ENCODE data around the gene VAV2.

VAV2 gene

DNA sequence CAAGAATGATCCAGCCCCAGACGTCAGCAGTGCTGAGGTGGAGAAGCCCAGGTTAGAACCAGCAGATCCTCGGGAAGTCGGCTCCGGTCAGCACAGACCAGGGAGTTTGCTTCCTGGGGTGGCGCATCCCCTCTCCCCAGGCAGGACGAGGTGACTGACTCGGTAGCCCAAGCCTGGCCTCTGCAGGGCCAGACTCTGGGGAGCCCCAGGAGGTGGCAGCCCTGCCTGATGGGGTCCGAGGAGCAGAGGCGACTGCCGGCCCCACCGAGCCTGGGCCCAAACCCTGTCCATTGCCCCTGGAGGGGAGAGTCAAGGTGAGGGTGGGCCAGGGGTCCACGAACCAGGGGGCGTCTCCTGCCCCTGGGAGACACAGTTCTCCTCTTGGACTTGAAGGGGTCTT is 201.1 kb downstream of the VAV2 start:
- no peak for DNase-seq

DNA sequence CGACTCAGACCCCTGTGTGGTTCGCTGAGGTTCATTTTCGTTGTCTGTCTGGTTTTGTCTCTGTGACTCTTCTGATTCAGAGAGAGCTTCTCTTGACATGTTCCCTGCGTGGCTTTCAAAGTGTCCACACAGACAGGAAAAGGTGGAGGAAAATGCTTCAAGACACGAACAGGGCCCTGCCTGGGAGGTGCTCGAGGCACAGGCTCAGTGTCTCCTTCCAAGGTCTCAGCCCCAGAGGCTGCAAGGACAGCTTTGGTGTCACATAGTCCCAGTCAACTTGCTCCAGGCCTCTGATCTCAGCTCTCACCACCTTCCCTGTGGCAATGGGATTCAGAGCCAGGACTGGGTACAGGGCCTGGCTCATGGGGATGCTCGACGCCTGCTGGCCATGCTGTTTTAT is 202.3 kb downstream of the VAV2 start:
- no peak for DNase-seq

DNA sequence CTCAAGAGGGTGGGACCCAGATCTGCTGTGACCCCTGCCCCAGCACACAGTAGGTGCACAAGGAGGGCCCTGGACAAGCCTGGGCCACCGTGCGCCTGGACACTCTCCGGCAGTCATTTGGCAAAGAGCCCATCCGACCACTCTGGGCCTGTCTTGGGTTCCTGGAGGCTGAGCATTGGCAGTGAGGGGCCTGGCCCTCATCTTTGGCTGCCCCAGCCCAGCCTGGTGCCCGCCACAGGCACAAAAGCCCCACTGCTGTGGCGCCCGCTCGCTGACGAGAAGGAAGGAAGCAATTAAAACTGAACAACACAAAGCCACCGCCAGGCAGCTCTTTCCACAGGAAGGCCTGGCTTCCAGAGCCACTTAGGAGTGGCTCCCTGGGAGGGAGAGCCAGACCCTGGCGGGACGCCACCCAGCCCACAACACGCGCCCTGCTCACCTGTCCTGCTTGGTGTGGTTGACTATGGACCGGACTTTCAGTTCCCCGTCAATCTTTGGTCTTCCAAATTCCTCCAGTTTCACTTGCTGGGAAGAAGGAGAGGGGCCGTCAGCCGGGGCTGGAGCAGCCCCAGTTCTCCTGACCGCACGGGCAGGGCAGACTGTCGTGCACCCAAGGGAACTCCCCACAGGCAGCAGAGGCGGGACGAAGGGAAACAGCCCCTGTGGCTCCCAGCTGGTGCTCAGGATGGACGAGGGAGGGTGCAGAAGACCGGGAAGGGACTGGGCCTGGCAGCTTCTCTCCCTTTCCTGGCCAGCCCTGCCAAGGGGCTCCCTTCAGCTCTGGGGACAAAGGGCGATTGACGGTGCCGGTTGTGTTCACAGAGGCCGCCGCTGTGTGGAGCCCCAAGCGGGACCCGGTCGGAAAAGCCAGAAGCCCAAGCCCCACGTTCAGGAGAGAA is 203.1 kb downstream of the VAV2 start:
- DNase-seq = no peak

GRCh38 chr9:133788045-133788818 is 203.9 kb downstream of the VAV2 start:
- no peak for DNase-seq

GRCh38 chr9:133787754-133788025 is 204.4 kb downstream of the VAV2 start:
- DNase-seq = no peak

DNA sequence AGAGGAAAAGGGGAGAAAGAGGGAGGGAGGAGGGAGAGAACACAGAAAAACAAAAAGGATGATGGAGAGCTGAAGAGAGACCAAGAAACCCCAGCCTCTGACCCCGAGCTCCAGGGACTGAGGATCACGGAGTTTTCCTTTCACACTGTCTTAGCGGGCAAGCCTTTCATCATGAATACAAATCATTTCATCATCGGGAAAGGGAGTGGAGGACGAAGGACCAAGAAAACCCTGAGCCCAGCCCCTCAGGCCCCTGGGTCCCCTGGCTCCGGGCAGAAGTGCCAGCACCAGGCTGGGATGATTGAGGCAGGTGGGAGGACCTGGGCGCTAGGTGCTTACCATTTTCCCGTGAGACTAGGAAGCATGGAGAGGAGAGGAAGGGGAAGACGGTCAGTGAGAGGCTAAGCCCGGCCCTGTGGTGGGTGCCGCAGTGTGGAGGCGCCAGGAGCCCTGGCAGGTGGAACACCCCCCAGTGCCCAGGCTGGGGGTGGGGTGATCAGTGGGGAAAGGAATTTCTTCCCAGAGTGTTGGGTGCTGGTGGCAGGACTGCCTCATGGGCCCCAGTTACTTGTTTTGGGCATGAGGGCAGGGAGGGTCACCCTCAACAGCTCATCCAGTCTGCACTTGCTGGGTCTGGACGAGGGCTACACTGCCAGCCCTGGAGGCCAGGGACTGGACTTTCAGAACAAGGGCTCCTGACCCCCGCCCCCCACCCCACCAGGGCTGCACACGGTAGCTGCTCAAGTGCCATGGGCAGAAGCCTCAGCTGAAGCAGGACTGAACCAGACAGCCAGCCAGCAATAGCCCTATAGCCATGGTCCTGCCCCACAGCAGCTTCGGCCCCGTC is 205.0 kb downstream of the VAV2 start:
- no peak for DNase-seq

GRCh38 chr9:133786371-133786753 is 205.8 kb downstream of the VAV2 start:
- DNase-seq = no peak

DNA sequence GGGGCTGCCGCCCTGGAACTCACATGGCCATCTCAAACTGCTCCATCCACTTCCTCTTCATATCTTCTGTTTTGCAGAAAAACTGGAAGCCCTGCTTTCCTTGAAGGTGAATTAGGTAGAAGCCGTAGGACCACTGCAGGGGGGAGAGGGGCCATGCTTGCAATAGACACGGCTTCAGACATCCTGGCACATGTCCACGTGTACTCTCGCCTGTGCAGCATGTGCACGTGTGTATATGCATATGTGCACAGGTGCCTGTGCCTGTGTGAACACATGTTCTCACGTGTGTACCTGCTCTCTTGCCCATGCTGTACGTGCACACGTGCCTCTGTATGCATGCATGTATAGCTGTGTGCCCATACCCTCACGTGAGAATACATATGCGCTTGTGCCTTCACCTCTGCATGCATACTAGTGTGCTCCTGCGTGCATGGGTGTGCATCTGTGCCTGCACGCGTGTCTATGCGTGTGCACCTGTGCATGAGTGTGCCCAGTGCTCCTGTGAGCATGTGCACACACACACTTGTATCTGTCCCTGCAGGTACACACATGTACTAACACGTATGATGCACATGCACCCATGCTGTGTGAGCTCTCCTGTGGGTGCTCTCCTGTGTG is 206.3 kb downstream of the VAV2 start:
- DNase-seq = no peak

DNA sequence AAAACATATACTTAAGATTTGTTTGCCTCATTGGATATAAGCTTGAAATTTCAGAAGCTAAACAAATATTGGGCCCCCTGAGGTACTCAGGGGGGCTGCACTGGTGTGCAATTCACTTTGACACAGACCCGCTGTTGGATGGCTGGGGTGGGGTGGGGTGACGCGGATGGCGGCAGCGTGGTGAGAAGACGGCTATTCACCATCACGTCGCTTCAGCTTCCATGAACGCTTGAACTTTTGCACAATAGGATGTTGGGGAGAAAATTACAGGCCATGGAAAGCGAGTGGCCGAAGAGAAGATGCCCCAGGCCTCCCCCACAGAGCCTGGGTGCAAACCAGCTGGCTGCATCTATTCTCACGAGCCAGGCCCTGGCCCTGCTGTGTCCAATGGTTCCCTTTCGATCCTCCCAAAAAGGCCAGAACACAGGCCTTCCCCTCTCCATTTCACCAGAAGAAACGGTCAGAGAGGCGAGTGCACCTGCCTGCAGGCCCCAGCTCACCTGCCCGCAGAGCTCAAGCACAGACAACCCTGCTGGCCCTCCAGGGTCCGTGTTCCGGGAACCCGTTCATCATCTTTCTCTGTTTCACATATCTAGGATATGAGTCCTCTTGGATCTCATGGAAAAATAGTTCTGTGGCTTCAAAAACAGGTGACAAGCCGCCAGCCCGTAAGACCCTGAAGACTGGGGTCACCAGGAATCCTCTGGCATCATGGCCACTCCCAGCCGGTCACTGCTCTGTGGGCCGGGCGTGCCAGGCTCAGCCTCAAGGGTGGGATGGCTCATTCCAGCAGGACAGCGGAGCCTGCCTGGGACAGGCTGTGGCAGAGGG is 207.2 kb downstream of the VAV2 start:
- DNase-seq = no peak

GRCh38 chr9:133783331-133783731 is 208.8 kb downstream of the VAV2 start:
- DNase-seq = no peak

GRCh38 chr9:133782157-133783130 is 209.7 kb downstream of the VAV2 start:
- peak; percentile 89 for DNase-seq

DNA sequence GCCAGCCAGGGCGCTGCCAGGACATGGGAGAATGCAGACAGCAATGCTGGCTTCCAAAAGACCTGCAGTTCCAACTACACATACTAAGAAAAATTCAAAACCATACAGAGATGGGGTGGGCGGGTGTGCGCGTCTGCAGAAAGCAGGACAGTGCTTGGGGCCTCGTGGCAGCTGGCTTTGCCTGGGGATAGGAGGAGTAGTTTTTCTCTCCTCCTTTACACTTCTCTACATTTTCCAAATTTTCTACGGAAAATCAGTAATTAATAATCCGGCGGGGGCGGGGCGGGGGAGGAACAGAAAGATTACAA is 210.3 kb downstream of the VAV2 start:
- DNase-seq = no peak

- no peak for DNase-seq
Observed at GRCh38 chr9:133780962-133781827, 210.9 kb downstream of the VAV2 start.

DNA sequence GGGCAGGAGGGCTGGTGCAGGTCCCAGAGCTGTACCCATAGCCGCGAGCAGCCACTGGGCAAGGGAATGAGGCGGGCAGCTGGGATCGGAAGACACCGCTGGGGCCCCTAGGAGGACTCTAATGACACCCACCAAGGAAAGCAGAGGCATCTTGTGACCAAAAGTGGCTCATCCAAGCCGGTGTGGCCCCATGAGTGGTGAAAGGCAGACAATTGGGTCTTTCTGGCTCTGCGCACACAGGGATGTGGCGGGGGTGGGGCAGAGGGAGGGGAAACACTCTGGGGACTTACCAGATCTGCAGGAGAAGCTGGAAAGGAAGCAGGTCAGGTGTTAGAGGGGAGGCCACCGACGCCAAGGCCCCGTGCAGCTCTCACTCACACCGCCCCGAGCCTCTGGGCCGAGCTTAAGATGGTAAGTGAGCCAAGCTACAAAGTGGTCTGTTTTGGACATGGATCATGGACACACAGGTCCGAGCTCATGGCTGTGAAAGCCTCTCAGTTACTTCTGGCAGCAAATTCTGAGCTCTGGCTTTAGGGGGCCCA is 211.6 kb downstream of the VAV2 start:
- DNase-seq = no peak

GRCh38 chr9:133779516-133780403 is 212.4 kb downstream of the VAV2 start:
- DNase-seq = no peak

GRCh38 chr9:133779081-133779480 is 213.0 kb downstream of the VAV2 start:
- DNase-seq = no peak

DNA sequence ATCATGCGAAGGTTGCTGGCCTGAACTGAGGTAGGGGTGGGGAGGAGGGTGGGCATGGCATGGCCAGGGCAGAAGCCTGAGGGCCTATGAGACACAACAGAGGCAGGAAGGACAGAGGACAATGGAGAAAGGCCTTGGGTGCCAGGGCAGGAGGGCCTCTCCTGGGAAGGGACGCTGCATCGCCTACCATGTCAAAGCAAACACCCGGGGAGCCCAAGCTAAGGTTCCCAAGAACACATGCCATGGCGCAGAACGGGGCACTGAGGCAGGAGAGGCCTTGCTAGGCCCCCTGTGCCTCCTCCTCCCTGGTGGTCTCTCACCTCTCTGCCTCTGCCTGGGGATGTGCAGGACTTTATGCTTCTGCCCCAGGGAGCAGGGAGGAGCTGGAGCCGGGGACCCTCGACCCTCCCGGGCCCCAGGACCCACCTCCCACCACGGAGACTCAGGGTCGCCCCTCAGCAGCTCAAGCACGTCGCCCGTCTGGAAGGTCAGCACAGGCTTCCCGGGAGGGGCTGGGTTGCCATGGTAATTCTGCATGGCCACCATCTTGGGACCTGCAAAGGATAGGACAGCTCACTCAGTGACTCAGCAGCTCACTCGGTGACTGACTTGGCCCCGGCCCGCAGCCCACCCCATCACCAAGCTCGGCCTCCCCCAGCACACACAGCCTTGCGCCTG is 213.6 kb downstream of the VAV2 start:
- no peak for DNase-seq

DNA sequence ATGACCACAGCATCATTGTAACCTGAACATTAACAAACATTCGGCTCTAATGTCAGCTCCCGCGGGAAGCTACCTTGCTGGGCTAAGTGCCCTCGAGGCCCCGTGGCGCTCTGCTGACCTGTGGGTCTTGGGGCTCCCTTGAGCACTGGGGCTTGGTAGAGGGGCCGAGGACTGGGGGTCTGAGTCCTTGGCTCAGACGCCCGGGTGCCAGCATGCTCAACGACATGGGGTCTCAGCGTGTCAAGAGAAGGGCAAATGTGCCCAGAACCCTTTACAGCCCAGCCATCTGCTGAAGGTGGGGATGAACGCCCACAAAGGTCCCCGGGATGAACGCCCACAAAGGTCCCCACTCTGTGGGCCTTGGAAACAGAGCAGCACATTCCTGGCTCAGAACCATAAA is 214.3 kb downstream of the VAV2 start:
- no peak for DNase-seq

Measured in eye (tissue), 1 donor.